ENCODE results near the gene GSDMA. TPM values are rescaled to one million over a fixed set of nuclear protein-coding genes. Genes with fewer than 3 reads are reported as not detected.
A peak's percentile ranks its signal among the peaks of the same experiment; 100 is the strongest.
"Not testable (repeated sequence)": the region's sequence is repeated elsewhere in the genome, so short reads cannot be mapped to it uniquely, and the experiment has no call there.

The GSDMA gene
- total and polyA plus RNA-seq, 2 donors from 2014 or later: 0.47 to 0.80 TPM

- no peaks in the 10 kb centered on the region for H3K27me3 ChIP-seq (ENCODE audit: control insufficient read depth, insufficient read depth, low read length)
- no peak overlapping the region for H3K27ac ChIP-seq (ENCODE audit: low read depth in 2 of 2, low read length in 2 of 2)
- FAIRE-seq: no peak
- no peaks in the 10 kb centered on the region for H3K36me3 ChIP-seq (ENCODE audit: control insufficient read depth in 2 of 3, insufficient read depth in 3 of 3, low read length in 3 of 3)
- intact Hi-C loops (cut with DNase I): no loop called here
- no peak for DNase-seq
- H3K4me3 ChIP-seq (ENCODE audit: low read length in 3 of 3): no peak overlapping the region
- H3K9ac ChIP-seq (ENCODE audit: low read length in 3 of 3): no peak overlapping the region
- H3K4me1 ChIP-seq (ENCODE audit: control insufficient read depth in 2 of 3, insufficient read depth in 2 of 3, low read depth in 1 of 3, low read length in 3 of 3): peaks cover 0 to 5% (median 0%) of the 10 kb centered on the region in 3 donors
- no peaks in the 10 kb centered on the region for H3K9me3 ChIP-seq (ENCODE audit: control insufficient read depth in 2 of 3, insufficient read depth in 1 of 3, low read length in 3 of 3)
- no peak for TF ChIP-seq CTCF (IDR thresholded peaks at IDR 0.05; ENCODE audit: borderline replicate concordance, extremely low read depth, insufficient read depth)
Observed at GRCh38 chr17:39944393-39944711, 18.5 kb upstream of the GSDMA start.

DNA sequence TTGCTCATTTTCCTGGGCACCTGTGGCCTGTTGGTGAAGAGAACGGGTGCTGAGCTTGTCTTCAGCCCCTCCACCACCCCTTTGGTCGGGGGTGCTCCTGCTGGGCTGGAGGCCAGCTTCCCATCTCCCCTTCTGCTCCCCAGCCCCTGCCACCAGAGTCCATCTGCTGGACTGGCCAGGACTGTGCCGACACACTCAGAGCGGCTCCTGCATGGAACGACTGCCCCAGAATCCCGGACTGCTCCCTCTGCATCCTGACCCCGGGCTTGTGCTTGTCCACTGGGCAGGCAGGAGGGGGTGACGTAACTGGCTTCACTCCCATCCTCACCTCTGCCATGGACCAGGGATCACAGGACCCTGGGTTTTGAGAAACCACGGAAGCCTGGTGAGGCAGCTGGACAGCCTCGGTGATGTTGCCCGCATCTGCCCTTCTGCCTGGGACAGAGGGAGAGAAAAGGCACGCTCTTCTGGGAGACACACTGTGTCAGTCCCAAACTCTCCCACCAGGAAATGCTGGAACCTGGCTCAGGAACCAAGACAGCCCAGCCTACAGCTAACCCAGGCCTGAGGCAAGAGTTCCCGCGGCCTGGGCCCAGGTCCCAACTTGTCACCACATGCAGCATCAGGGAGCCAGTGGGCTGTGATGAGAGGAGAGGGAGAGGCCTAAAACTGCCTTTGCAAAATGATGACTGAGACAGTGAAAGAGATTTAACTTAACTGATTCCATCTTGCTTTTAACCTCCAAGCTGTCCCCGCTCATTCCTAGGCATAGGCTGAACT lies 16.1 kb upstream of the GSDMA start:
- Histone ChIP-seq H3K27ac (ENCODE audit: low read depth in 2 of 2, low read length in 2 of 2) (no peak overlapping the region), H3K4me1 (ENCODE audit: control insufficient read depth in 2 of 3, insufficient read depth in 2 of 3, low read depth in 1 of 3, low read length in 3 of 3) (no peaks in the 10 kb centered on the region), H3K27me3 (ENCODE audit: control insufficient read depth, insufficient read depth, low read length) (no peaks in the 10 kb centered on the region), H3K9ac (ENCODE audit: low read length in 3 of 3) (no peak overlapping the region), H3K9me3 (ENCODE audit: control insufficient read depth in 2 of 3, insufficient read depth in 1 of 3, low read length in 3 of 3) (no peaks in the 10 kb centered on the region), H3K36me3 (ENCODE audit: control insufficient read depth in 2 of 3, insufficient read depth in 3 of 3, low read length in 3 of 3) (no peaks in the 10 kb centered on the region), H3K4me3 (ENCODE audit: low read length in 3 of 3) (no peak overlapping the region)
- intact Hi-C loops (cut with DNase I): no loop called here
- TF ChIP-seq CTCF (IDR thresholded peaks at IDR 0.05; ENCODE audit: borderline replicate concordance, extremely low read depth, insufficient read depth): no peak
- DNase-seq (peak in 2 of 5 donors; percentile 39 to 66), FAIRE-seq (no peak)

DNA sequence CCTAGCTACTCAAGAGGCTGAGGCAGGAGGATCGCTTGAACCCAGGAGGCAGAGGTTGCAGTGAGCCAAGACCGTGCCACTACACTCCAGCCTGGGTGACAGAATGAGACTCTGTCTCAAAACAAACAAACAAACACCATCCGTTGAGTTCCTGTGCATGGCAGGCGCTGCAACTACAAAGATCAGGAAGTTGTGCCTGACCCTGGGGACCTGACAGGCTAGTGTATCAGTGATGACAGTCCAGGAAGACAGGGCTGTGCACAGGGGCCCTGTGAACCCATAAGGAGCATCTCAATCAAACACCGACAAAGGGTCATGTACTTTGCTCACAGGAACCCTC lies 14.3 kb upstream of the GSDMA start:
- H3K9me3 ChIP-seq (ENCODE audit: control insufficient read depth in 2 of 3, insufficient read depth in 1 of 3, low read length in 3 of 3); H3K27me3 ChIP-seq (ENCODE audit: control insufficient read depth, insufficient read depth, low read length); intact Hi-C loops (cut with DNase I); DNase-seq; H3K4me3 ChIP-seq (ENCODE audit: low read length in 3 of 3); H3K9ac ChIP-seq (ENCODE audit: low read length in 3 of 3); H3K27ac ChIP-seq (ENCODE audit: low read depth in 2 of 2, low read length in 2 of 2); FAIRE-seq; H3K4me1 ChIP-seq (ENCODE audit: control insufficient read depth in 2 of 3, insufficient read depth in 2 of 3, low read depth in 1 of 3, low read length in 3 of 3); H3K36me3 ChIP-seq (ENCODE audit: control insufficient read depth in 2 of 3, insufficient read depth in 3 of 3, low read length in 3 of 3): not testable (repeated sequence)

- Histone ChIP-seq H3K27ac (ENCODE audit: low read depth in 2 of 2, low read length in 2 of 2) (no peak overlapping the region), H3K36me3 (ENCODE audit: control insufficient read depth in 2 of 3, insufficient read depth in 3 of 3, low read length in 3 of 3) (no peaks in the 10 kb centered on the region), H3K4me3 (ENCODE audit: low read length in 3 of 3) (no peak overlapping the region), H3K9me3 (ENCODE audit: control insufficient read depth in 2 of 3, insufficient read depth in 1 of 3, low read length in 3 of 3) (no peaks in the 10 kb centered on the region), H3K27me3 (ENCODE audit: control insufficient read depth, insufficient read depth, low read length) (no peaks in the 10 kb centered on the region), H3K9ac (ENCODE audit: low read length in 3 of 3) (no peak overlapping the region), H3K4me1 (ENCODE audit: control insufficient read depth in 2 of 3, insufficient read depth in 2 of 3, low read depth in 1 of 3, low read length in 3 of 3) (peaks cover 0 to 6% (median 4%) of the 10 kb centered on the region in 3 donors)
- DNase-seq (no peak), FAIRE-seq (no peak)
- TF ChIP-seq CTCF (IDR thresholded peaks at IDR 0.05; ENCODE audit: borderline replicate concordance, extremely low read depth, insufficient read depth): no peak
- intact Hi-C loops (cut with DNase I): no loop called here
Observed at GRCh38 chr17:39949028-39949427, 13.8 kb upstream of the GSDMA start.
